ELF-1 (cell line): ENCODE results near the gene P2RY6.

Experiments
- DNase-seq: peaks from one replicate; pipeline ENCODE4 v3.0.0-alpha.2; 2016; ENCODE audit warnings: low read depth, low spot score

P2RY6 gene

GRCh38 chr11:73237471-73238290 is 34.5 kb upstream of the P2RY6 start:
- no peak for DNase-seq

GRCh38 chr11:73239111-73239521 is 33.0 kb upstream of the P2RY6 start:
- no peak for DNase-seq

GRCh38 chr11:73239571-73240189 is 32.5 kb upstream of the P2RY6 start:
- DNase-seq: no peak

- no peak for DNase-seq
Observed at GRCh38 chr11:73240190-73240781, 31.9 kb upstream of the P2RY6 start.

- no peak for DNase-seq
Observed at GRCh38 chr11:73241300-73241699, 30.8 kb upstream of the P2RY6 start.

GRCh38 chr11:73242251-73243092 is 29.7 kb upstream of the P2RY6 start:
- peak; percentile 91 for DNase-seq

GRCh38 chr11:73243093-73243485 is 29.0 kb upstream of the P2RY6 start:
- DNase-seq: no peak

GRCh38 chr11:73244589-73245240 is 27.4 kb upstream of the P2RY6 start:
- no peak for DNase-seq

GRCh38 chr11:73245461-73245860 is 26.7 kb upstream of the P2RY6 start:
- DNase-seq: no peak

GRCh38 chr11:73246303-73246702 is 25.8 kb upstream of the P2RY6 start:
- no peak for DNase-seq

- no peak for DNase-seq
Observed at GRCh38 chr11:73248526-73249185, 23.5 kb upstream of the P2RY6 start.

GRCh38 chr11:73249304-73249703 is 22.8 kb upstream of the P2RY6 start:
- no peak for DNase-seq

GRCh38 chr11:73249853-73250783 is 22.0 kb upstream of the P2RY6 start:
- DNase-seq: no peak

GRCh38 chr11:73252577-73253191 is 19.5 kb upstream of the P2RY6 start:
- DNase-seq: no peak

- peak; percentile 73 for DNase-seq
Observed at GRCh38 chr11:73257342-73258103, 14.6 kb upstream of the P2RY6 start.

GRCh38 chr11:73258104-73259035 is 13.8 kb upstream of the P2RY6 start:
- DNase-seq: no peak

- no peak for DNase-seq
Observed at GRCh38 chr11:73259406-73260126, 12.6 kb upstream of the P2RY6 start.
